Thoracic aorta (tissue), 2 donors: ENCODE data around the gene INO80E. TPM values are rescaled to one million over a fixed set of nuclear protein-coding genes. Genes with fewer than 3 reads are reported as not detected.
A peak's percentile ranks its signal among the peaks of the same experiment; 100 is the strongest.

ENCODE experiments used
- ATAC-seq: fragments of 150-250 bp; one replicate; pipeline ENCODE4 v1.8.0; 2017; ENCODE audit warnings: low read depth; ENCODE audit not compliant: insufficient number of reproducible peaks, low FRiP score
- DNase-seq: peaks from one replicate; pipeline ENCODE4 v3.0.0-alpha.2; 2020; ENCODE audit warnings: low spot score
- H3K27ac ChIP-seq, 2 donors: fragments of 200-600 bp; sonication (generic); 1 replicate in 1 of 2; 2 replicates in 1 of 2; pipeline ENCODE4 v1.5.1; 2016; ENCODE audit warnings: mild to moderate bottlenecking in 2 of 2, moderate library complexity in 2 of 2
- H3K27me3 ChIP-seq: fragments of 200-600 bp; sonication (generic); replicated peaks from 2 replicates; pipeline ENCODE4 v1.6.0; 2016; ENCODE audit warnings: mild to moderate bottlenecking; ENCODE audit not compliant: insufficient read depth
- H3K36me3 ChIP-seq: fragments of 200-600 bp; sonication (generic); one replicate; pipeline ENCODE4 v1.5.1; 2016
- H3K4me1 ChIP-seq, 2 donors: fragments of 200-600 bp; sonication (generic); 1 replicate in 1 of 2; 2 replicates in 1 of 2; pipeline versions ENCODE4 v1.5.1 to v1.6.0; 2016; ENCODE audit warnings: low read depth in 2 of 2, mild to moderate bottlenecking in 1 of 2; ENCODE audit not compliant: control insufficient read depth in 1 of 2
- H3K4me3 ChIP-seq: fragments of 200-600 bp; sonication (generic); 2 replicates; pipeline ENCODE4 v1.5.1; 2016; ENCODE audit warnings: mild to moderate bottlenecking
- H3K9me3 ChIP-seq: fragments of 200-600 bp; sonication (generic); 2 replicates; pipeline ENCODE4 v1.5.1; 2016
- total RNA-seq, 2 donors: library from RNA; depleted of rRNA; stranded (reverse); fragments of >200 nt; gene quantifications; one replicate each; pipeline versions ENCODE4 v1.1.0 to v1.2.3, GENCODE V29; 2016
- TF ChIP-seq, protein P1 (sequence below): fragments of 200-600 bp; sonication (generic); IDR thresholded peaks from one replicate; pipeline ENCODE4 v1.5.1; 2019; ENCODE audit warnings: antibody characterized with exemption

Gene INO80E
- total RNA-seq, 2 donors from 2014 or later: 67.4 to 81.8 TPM

- ATAC-seq (no peak), DNase-seq (no peak)
- TF ChIP-seq, protein P1, sequence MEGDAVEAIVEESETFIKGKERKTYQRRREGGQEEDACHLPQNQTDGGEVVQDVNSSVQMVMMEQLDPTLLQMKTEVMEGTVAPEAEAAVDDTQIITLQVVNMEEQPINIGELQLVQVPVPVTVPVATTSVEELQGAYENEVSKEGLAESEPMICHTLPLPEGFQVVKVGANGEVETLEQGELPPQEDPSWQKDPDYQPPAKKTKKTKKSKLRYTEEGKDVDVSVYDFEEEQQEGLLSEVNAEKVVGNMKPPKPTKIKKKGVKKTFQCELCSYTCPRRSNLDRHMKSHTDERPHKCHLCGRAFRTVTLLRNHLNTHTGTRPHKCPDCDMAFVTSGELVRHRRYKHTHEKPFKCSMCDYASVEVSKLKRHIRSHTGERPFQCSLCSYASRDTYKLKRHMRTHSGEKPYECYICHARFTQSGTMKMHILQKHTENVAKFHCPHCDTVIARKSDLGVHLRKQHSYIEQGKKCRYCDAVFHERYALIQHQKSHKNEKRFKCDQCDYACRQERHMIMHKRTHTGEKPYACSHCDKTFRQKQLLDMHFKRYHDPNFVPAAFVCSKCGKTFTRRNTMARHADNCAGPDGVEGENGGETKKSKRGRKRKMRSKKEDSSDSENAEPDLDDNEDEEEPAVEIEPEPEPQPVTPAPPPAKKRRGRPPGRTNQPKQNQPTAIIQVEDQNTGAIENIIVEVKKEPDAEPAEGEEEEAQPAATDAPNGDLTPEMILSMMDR: no peak
- peaks cover 3 to 17% of the 10 kb centered on the region in 2 donors for H3K4me1 ChIP-seq
- H3K36me3 ChIP-seq: peaks cover 4% of the 10 kb centered on the region
- no peaks in the 10 kb centered on the region for H3K27me3 ChIP-seq
- peak overlapping the region; percentile 71 for H3K4me3 ChIP-seq
- no peaks in the 10 kb centered on the region for H3K9me3 ChIP-seq
- H3K27ac ChIP-seq: peak overlapping the region; percentile 83 to 93
Measured at GRCh38 chr16:29963021-29963743, 32.9 kb upstream of the INO80E start.

GRCh38 chr16:29968205-29968604 is 27.8 kb upstream of the INO80E start:
- Histone ChIP-seq H3K9me3 (no peaks in the 10 kb centered on the region), H3K36me3 (peaks cover 14% of the 10 kb centered on the region)

DNA sequence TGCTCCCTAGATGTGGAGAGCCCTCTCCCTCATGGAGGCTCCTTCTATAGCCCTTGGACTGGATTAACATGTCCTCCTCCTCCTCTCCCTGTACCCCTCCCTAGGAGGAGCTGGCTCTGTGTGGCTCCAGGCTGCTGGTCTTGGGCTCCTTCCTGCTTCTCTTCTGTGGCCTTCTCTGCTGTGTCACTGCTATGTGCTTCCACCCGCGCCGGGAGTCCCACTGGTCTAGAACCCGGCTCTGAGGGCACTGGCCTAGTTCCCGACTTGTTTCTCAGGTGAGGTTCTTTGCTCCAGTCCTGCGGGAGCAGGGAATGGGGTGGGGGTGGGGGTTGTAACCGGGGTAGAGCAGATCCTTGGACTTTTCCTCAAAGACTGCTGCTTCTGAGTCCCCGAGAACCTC is 24.7 kb upstream of the INO80E start:
- DNase-seq: no peak
- peaks cover 14% of the 10 kb centered on the region for H3K36me3 ChIP-seq
- TF ChIP-seq, protein P1: no peak

More at GRCh38 chr16:29968205-29968604, 27.8 kb upstream of the INO80E start:
- Histone ChIP-seq H3K4me3 (no peak overlapping the region), H3K27me3 (no peaks in the 10 kb centered on the region), H3K4me1 (peaks cover 0 to 14% of the 10 kb centered on the region in 2 donors), H3K27ac (no peak overlapping the region)
- DNase-seq (no peak), ATAC-seq (no peak)
- TF ChIP-seq, protein P1: no peak

GRCh38 chr16:29972500-29972899 is 23.5 kb upstream of the INO80E start:
- ATAC-seq (no peak), DNase-seq (no peak)
- Histone ChIP-seq H3K4me3 (no peak overlapping the region), H3K27me3 (no peaks in the 10 kb centered on the region), H3K4me1 (peaks cover 20 to 37% of the 10 kb centered on the region in 2 donors), H3K27ac (no peak overlapping the region), H3K9me3 (no peaks in the 10 kb centered on the region), H3K36me3 (peaks cover 14% of the 10 kb centered on the region)
- TF ChIP-seq, protein P1: no peak

More for the DNA sequence above, 24.7 kb upstream of the INO80E start:
- Histone ChIP-seq H3K9me3 (no peaks in the 10 kb centered on the region), H3K27ac (no peak overlapping the region), H3K4me3 (no peak overlapping the region), H3K4me1 (peaks cover 16 to 25% of the 10 kb centered on the region in 2 donors), H3K27me3 (no peaks in the 10 kb centered on the region)
- no peak for ATAC-seq

- Histone ChIP-seq H3K9me3 (no peaks in the 10 kb centered on the region), H3K36me3 (peaks cover 12% of the 10 kb centered on the region), H3K4me1 (peaks cover 20 to 39% of the 10 kb centered on the region in 2 donors), H3K27me3 (no peaks in the 10 kb centered on the region), H3K27ac (no peak overlapping the region), H3K4me3 (peak overlapping the region; percentile 98)
- no peak for ATAC-seq
- TF ChIP-seq, protein P1: no peak
- no peak for DNase-seq
Measured at GRCh38 chr16:29972992-29973383, 23.1 kb upstream of the INO80E start.
